SJCRH30 (cell line): ENCODE measurements around the gene DLX4. TPM values are rescaled to one million over a fixed set of nuclear protein-coding genes. Genes with fewer than 3 reads are reported as not detected.

Experiments
- DNase-seq, 2 experiments: peaks; one replicate each; pipeline ENCODE4 v3.0.0-alpha.2; 2015 to 2020
- H3K27ac ChIP-seq: fragments of 250-450 bp; sonication (Bioruptor Pico); 2 replicates; pipeline ENCODE4 v1.5.1; 2020; ENCODE audit warnings: mild to moderate bottlenecking, moderate library complexity
- H3K27me3 ChIP-seq: fragments of 250-450 bp; sonication (Bioruptor Pico); 2 replicates; pipeline ENCODE4 v1.5.1; 2020; ENCODE audit warnings: mild to moderate bottlenecking, moderate library complexity
- H3K36me3 ChIP-seq: fragments of 250-450 bp; sonication (Bioruptor Pico); 2 replicates; pipeline ENCODE4 v1.5.1; 2020; ENCODE audit warnings: mild to moderate bottlenecking, moderate library complexity
- H3K4me1 ChIP-seq: fragments of 250-450 bp; sonication (Bioruptor Pico); 2 replicates; pipeline ENCODE4 v1.5.1; 2020; ENCODE audit warnings: mild to moderate bottlenecking, moderate library complexity
- H3K4me3 ChIP-seq: fragments of 250-450 bp; sonication (Bioruptor Pico); 2 replicates; pipeline ENCODE4 v1.5.1; 2020; ENCODE audit warnings: mild to moderate bottlenecking, moderate library complexity
- H3K9me3 ChIP-seq: fragments of 250-450 bp; sonication (Bioruptor Pico); replicated peaks from 2 replicates; pipeline ENCODE4 v1.5.1; 2020; ENCODE audit warnings: mild to moderate bottlenecking, moderate library complexity
- total RNA-seq: library from RNA; depleted of rRNA; stranded (reverse); fragments of >200 nt; shearing (Covaris generic); gene quantifications from 2 replicates; pipeline ENCODE4 v1.2.3, GENCODE V29; 2014

DLX4 gene
- total RNA-seq, 1 experiment from 2014 or later = 0.34 TPM

GRCh38 chr17:49984283-49984682 is 15.3 kb downstream of the DLX4 start:
- H3K9me3 ChIP-seq = no peaks in the 10 kb centered on the region
- H3K27me3 ChIP-seq = peaks cover 14% of the 10 kb centered on the region
- no peaks in the 10 kb centered on the region for H3K36me3 ChIP-seq
- no peak for DNase-seq
- H3K4me3 ChIP-seq = no peak overlapping the region
- H3K27ac ChIP-seq = no peak overlapping the region
- H3K4me1 ChIP-seq = peaks cover 21% of the 10 kb centered on the region

DNA sequence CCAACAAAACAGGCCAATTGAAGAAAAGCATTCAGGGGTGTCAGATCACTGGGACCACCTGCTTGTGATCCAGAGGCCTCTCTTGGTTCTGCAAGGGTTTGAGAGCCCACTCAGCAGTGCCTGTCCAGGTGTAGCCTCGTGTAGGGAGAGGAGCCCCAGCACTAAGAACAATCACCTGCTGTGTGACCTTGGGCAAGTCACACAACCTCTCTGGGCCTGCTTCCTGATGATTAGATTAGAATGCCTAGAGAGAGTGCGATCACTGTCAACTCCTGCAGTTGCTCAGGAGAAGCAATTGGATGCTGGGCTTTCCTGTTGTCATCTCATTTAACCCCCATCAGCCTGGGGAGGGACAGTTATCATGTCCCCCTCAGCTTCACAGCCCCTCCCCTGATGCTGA is 15.8 kb downstream of the DLX4 start:
- Histone ChIP-seq H3K27ac (no peak overlapping the region), H3K27me3 (peaks cover 10% of the 10 kb centered on the region), H3K9me3 (no peaks in the 10 kb centered on the region), H3K4me3 (no peak overlapping the region), H3K4me1 (peaks cover 21% of the 10 kb centered on the region), H3K36me3 (no peaks in the 10 kb centered on the region)
- DNase-seq = no peak

DNA sequence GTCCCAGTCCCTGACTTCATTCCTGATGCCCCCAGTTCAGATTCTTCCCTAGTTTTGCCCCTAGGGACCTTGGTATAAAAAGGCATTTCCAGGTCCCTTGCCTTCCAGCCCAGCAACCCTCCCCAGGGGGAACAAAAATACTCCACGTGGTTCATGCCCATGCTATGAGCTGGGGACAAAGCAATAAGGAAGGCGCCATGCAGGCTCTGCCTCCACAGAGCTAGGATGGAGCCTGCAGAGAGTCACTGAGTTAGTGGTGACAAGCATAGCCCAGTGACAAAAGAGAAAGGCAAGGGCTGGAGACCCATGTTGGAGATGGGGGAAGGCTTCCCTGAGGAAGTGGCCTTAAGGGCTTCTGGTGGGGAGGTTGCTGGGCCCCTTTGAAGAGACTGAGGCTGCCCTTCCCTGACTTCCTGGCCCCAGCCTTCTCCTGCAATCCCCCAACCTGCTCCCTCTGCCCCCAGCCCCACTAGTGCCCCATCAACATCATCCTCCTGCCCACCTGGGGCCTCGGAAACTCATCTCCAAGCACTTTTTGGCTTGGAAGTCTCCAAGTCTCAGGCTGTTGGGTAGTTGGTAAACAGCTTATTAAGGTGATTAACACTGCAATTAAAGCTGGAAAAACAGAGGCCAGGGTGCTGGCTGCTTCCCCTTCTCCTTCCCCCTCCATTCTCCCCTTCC is 16.5 kb downstream of the DLX4 start:
- DNase-seq = no peak
- Histone ChIP-seq H3K9me3 (no peaks in the 10 kb centered on the region), H3K4me3 (no peak overlapping the region), H3K27me3 (peaks cover 6% of the 10 kb centered on the region; the same call in 1 of the 2 replicates), H3K36me3 (no peaks in the 10 kb centered on the region), H3K27ac (no peak overlapping the region), H3K4me1 (peaks cover 21% of the 10 kb centered on the region)

GRCh38 chr17:49986396-49987289 is 17.7 kb downstream of the DLX4 start:
- no peak overlapping the region for H3K4me3 ChIP-seq
- no peaks in the 10 kb centered on the region for H3K36me3 ChIP-seq
- no peak overlapping the region for H3K27ac ChIP-seq
- peaks cover 14% of the 10 kb centered on the region; the same call in 1 of the 2 replicates for H3K27me3 ChIP-seq
- peaks cover 21% of the 10 kb centered on the region for H3K4me1 ChIP-seq
- no peaks in the 10 kb centered on the region for H3K9me3 ChIP-seq
- peak in 1 of 2 experiments; percentile 19 for DNase-seq

GRCh38 chr17:49987290-49987585 is 18.2 kb downstream of the DLX4 start:
- DNase-seq = no peak
- peaks cover 19% of the 10 kb centered on the region; the same call in 1 of the 2 replicates for H3K27me3 ChIP-seq

GRCh38 chr17:49987681-49988441 is 18.9 kb downstream of the DLX4 start:
- DNase-seq = peak; percentile 45 to 53
- H3K36me3 ChIP-seq = no peaks in the 10 kb centered on the region
- H3K4me1 ChIP-seq = peaks cover 21% of the 10 kb centered on the region
- H3K27ac ChIP-seq = no peak overlapping the region
- H3K27me3 ChIP-seq = peaks cover 19% of the 10 kb centered on the region; the same call in 1 of the 2 replicates
- H3K4me3 ChIP-seq = no peak overlapping the region
- H3K9me3 ChIP-seq = no peaks in the 10 kb centered on the region

More at GRCh38 chr17:49987290-49987585, 18.2 kb downstream of the DLX4 start:
- Histone ChIP-seq H3K36me3 (no peaks in the 10 kb centered on the region), H3K27ac (no peak overlapping the region), H3K4me3 (no peak overlapping the region), H3K9me3 (no peaks in the 10 kb centered on the region), H3K4me1 (peaks cover 21% of the 10 kb centered on the region)

- Histone ChIP-seq H3K27ac (no peak overlapping the region), H3K4me1 (peaks cover 21% of the 10 kb centered on the region), H3K4me3 (no peak overlapping the region), H3K27me3 (peaks cover 19% of the 10 kb centered on the region; the same call in 1 of the 2 replicates), H3K36me3 (no peaks in the 10 kb centered on the region), H3K9me3 (no peaks in the 10 kb centered on the region)
- no peak for DNase-seq
Measured at GRCh38 chr17:49989518-49989880, 20.5 kb downstream of the DLX4 start.

GRCh38 chr17:49990331-49990730 is 21.3 kb downstream of the DLX4 start:
- Histone ChIP-seq H3K27ac (no peak overlapping the region), H3K4me1 (peaks cover 21% of the 10 kb centered on the region), H3K36me3 (no peaks in the 10 kb centered on the region), H3K9me3 (no peaks in the 10 kb centered on the region), H3K27me3 (peaks cover 23% of the 10 kb centered on the region; the same call in 1 of the 2 replicates), H3K4me3 (no peak overlapping the region)
- DNase-seq = no peak

DNA sequence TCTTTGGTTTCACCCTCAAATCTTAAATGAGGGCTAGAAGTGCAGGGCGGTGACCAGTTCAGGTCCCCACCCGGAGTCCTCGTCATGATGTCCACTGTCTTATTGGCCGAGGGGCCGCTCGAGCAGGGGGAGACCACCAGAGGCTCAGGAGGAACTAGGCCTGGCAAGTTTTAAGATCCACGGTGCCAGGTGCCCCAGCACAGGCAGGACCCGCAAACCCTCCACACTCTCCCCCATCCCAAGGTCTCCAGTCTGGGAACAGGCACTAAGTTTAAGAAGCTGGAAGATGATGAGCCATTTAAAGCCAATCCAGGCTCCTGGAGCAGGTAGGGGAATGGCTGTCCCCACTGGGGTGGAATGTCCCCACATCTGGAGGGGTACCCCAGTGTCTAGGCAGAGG is 21.9 kb downstream of the DLX4 start:
- Histone ChIP-seq H3K27me3 (peaks cover 23% of the 10 kb centered on the region; the same call in 1 of the 2 replicates), H3K36me3 (no peaks in the 10 kb centered on the region), H3K4me3 (no peak overlapping the region), H3K9me3 (no peaks in the 10 kb centered on the region), H3K27ac (no peak overlapping the region), H3K4me1 (peaks cover 15% of the 10 kb centered on the region)
- DNase-seq = no peak

DNA sequence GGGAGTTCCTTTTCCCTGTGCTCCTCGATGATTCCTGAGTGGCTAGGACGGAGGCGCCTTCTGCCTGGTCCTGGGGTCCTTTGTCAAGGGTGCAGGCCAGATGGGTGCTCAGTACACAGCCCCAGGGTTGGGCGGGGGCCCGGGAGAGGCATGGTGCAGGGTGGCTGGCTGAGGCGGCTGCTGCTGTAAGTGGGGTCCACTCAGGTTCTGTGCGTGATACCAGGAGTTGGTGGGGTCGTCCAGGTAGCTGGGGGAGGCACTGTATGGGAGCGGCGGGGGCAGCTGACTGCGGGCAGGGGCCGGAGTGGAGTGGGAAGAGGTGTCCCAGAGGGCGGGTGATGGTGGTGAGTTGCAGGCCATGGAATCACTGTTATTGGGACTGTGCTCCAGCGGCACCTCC is 22.4 kb downstream of the DLX4 start:
- Histone ChIP-seq H3K27me3 (peaks cover 23% of the 10 kb centered on the region; the same call in 1 of the 2 replicates), H3K9me3 (no peaks in the 10 kb centered on the region), H3K4me1 (peaks cover 10% of the 10 kb centered on the region), H3K27ac (no peak overlapping the region), H3K4me3 (no peak overlapping the region), H3K36me3 (no peaks in the 10 kb centered on the region)
- no peak for DNase-seq

GRCh38 chr17:49992191-49992932 is 23.4 kb downstream of the DLX4 start:
- Histone ChIP-seq H3K27ac (no peak overlapping the region), H3K36me3 (no peaks in the 10 kb centered on the region), H3K9me3 (no peaks in the 10 kb centered on the region), H3K4me1 (peaks cover 3% of the 10 kb centered on the region; the same call in 1 of the 2 replicates), H3K4me3 (no peak overlapping the region), H3K27me3 (peaks cover 22% of the 10 kb centered on the region; the same call in 1 of the 2 replicates)
- DNase-seq = no peak

GRCh38 chr17:49992933-49993422 is 24.0 kb downstream of the DLX4 start:
- no peaks in the 10 kb centered on the region for H3K36me3 ChIP-seq
- H3K27me3 ChIP-seq = peaks cover 18% of the 10 kb centered on the region; the same call in 1 of the 2 replicates
- H3K4me3 ChIP-seq = no peak overlapping the region
- H3K9me3 ChIP-seq = no peaks in the 10 kb centered on the region
- DNase-seq = no peak
- H3K4me1 ChIP-seq = no peaks in the 10 kb centered on the region; the same call in 1 of the 2 replicates
- no peak overlapping the region for H3K27ac ChIP-seq

DNA sequence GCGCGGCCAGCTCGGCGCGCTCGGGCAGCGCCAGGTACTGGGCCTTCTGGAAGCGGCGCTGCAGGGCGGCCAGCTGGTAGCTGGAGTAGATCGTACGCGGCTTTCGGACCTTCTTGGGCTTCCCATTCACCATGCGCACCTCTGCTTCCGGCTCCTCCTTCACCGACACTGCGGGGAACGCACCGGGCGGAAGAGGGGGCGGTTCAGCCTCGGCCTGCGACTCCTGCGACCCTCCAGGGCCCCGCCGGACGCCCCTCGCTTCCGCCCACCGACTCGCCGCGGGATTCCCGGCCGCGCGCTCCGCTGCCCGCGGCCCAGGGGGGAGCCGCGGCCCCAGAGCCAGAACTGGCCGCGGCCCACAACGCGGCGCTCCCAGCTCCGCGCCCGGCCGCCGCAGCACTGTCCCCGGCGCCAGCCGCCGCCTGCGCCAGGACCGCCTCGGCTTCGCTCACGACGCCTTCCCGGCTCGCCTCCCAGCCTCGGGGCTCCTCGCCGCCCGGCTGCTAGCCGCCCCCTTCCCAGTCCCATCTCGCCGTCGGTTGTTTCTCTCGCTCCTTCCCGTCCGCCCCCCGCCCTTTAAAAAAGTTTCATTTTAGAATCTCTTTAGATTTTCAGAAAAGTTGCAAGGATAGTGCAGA is 24.6 kb downstream of the DLX4 start:
- Histone ChIP-seq H3K27ac (no peak overlapping the region), H3K27me3 (peaks cover 18% of the 10 kb centered on the region; the same call in 1 of the 2 replicates), H3K36me3 (no peaks in the 10 kb centered on the region), H3K9me3 (no peaks in the 10 kb centered on the region), H3K4me3 (no peak overlapping the region), H3K4me1 (peaks cover 2% of the 10 kb centered on the region; the same call in 1 of the 2 replicates)
- no peak for DNase-seq
